MCF 10A (cell line): Measurements from ENCODE around the gene NHLRC1. TPM values are rescaled to one million over a fixed set of nuclear protein-coding genes. Genes with fewer than 3 reads are reported as not detected.
A peak's percentile ranks its signal among the peaks of the same experiment; 100 is the strongest.

Experiments
- BruUV-seq: library from RNA; stranded (reverse); fragments of 400-500 nt; replicated peaks from 2 replicates; lab custom pipeline; 2021; lab: Mats Ljungman, UMichigan
- CTCF ChIA-PET: fragments of 300-600 bp; sonication (Branson Sonifier 250); formaldehyde crosslinking; extraction: SDS; loops from one replicate; lab custom pipeline; 2021; ENCODE audit warnings: antibody characterized with exemption, inconsistent platforms; lab: Yijun Ruan, JAX
- POLR2A ChIA-PET: fragments of 300-600, 350-650 bp; sonication (Branson Sonifier 250); formaldehyde crosslinking; extraction: SDS; loops from one replicate; lab custom pipeline; 2020; ENCODE audit warnings: antibody characterized with exemption, inconsistent platforms; lab: Yijun Ruan, JAX
- DNase-seq: peaks from one replicate; pipeline ENCODE4 v3.0.0-alpha.2; 2018; ENCODE audit not compliant: unreplicated experiment
- H3K27ac Mint-ChIP-seq: one replicate; pipeline ENCODE4 v1.8.0; 2022; ENCODE audit warnings: mild to moderate bottlenecking, low read depth, mixed read lengths; ENCODE audit not compliant: unreplicated experiment
- H3K27me3 Mint-ChIP-seq: one replicate; pipeline ENCODE4 v1.8.0; 2022; ENCODE audit warnings: mixed read lengths; ENCODE audit not compliant: insufficient read depth, unreplicated experiment
- H3K36me3 Mint-ChIP-seq: one replicate; pipeline ENCODE4 v1.8.0; 2022; ENCODE audit warnings: mild to moderate bottlenecking, moderate library complexity, mixed read lengths; ENCODE audit not compliant: insufficient read depth, unreplicated experiment
- H3K4me1 Mint-ChIP-seq: one replicate; pipeline ENCODE4 v1.8.0; 2022; ENCODE audit warnings: mixed read lengths; ENCODE audit not compliant: insufficient read depth, unreplicated experiment
- H3K4me3 Mint-ChIP-seq: one replicate; pipeline ENCODE4 v1.8.0; 2022; ENCODE audit warnings: mild to moderate bottlenecking, moderate library complexity, mixed read lengths; ENCODE audit not compliant: unreplicated experiment
- H3K9me3 Mint-ChIP-seq: one replicate; pipeline ENCODE4 v1.8.0; 2022; ENCODE audit warnings: mixed read lengths; ENCODE audit not compliant: unreplicated experiment
- CTCF ChIP-seq: fragments of 200-600 bp; IDR thresholded peaks from one replicate; pipeline ENCODE4 v1.8.0; 2022; ENCODE audit warnings: antibody characterized with exemption, mild to moderate bottlenecking; ENCODE audit not compliant: unreplicated experiment
- intact Hi-C: fragments of 100-400 bp; cut with micrococcal nuclease; formaldehyde crosslinking; loops from 2 replicates; pipeline ENCODE4 v1.14.1; 2022
- total RNA-seq: library from RNA; stranded (reverse); gene quantifications from 2 replicates; pipeline ENCODE4 v1.2.3, GENCODE V29; 2022

The NHLRC1 gene
- total RNA-seq, 1 experiment from 2014 or later = not detected

GRCh38 chr6:18166312-18167036 is 44.0 kb upstream of the NHLRC1 start:
- no peak overlapping the region for H3K27ac Mint-ChIP-seq
- no peak for TF ChIP-seq CTCF
- peaks cover 5% of the 10 kb centered on the region for H3K4me1 Mint-ChIP-seq
- no peaks in the 10 kb centered on the region for H3K9me3 Mint-ChIP-seq
- H3K4me3 Mint-ChIP-seq = no peak overlapping the region
- intact Hi-C loops = no loop called here
- ChIA-PET POLR2A (interaction anchor here (1.1 to 1.9 kb wide), 2 partner anchors 10 to 20 kb away, joined by 3 to 10 read pairs; no protein-coding TSS in a partner anchor), CTCF (interaction anchor here (0.7 kb wide), 1 partner anchor 37 kb away, joined by 3 read pairs; no protein-coding TSS in a partner anchor)
- peak; percentile 40 for DNase-seq
- H3K27me3 Mint-ChIP-seq = no peaks in the 10 kb centered on the region
- H3K36me3 Mint-ChIP-seq = peaks cover 62% of the 10 kb centered on the region
- BruUV-seq = no TSS peak

GRCh38 chr6:18165751-18166150 is 43.3 kb upstream of the NHLRC1 start:
- Mint-ChIP-seq H3K4me3 (no peak overlapping the region), H3K27ac (no peak overlapping the region), H3K36me3 (peaks cover 57% of the 10 kb centered on the region), H3K4me1 (peaks cover 11% of the 10 kb centered on the region), H3K9me3 (no peaks in the 10 kb centered on the region), H3K27me3 (no peaks in the 10 kb centered on the region)
- TF ChIP-seq CTCF = no peak
- POLR2A ChIA-PET = interaction anchor here (1.1 kb wide), 1 partner anchor 21 kb away, joined by 3 read pairs; no protein-coding TSS in a partner anchor
- CTCF ChIA-PET = interaction anchor here (0.6 to 0.7 kb wide), 2 partner anchors 38 to 1346 kb away, joined by 3 read pairs; no protein-coding TSS in a partner anchor
- no TSS peak for BruUV-seq
- DNase-seq = peak; percentile 33
- intact Hi-C loops = no loop called here

DNA sequence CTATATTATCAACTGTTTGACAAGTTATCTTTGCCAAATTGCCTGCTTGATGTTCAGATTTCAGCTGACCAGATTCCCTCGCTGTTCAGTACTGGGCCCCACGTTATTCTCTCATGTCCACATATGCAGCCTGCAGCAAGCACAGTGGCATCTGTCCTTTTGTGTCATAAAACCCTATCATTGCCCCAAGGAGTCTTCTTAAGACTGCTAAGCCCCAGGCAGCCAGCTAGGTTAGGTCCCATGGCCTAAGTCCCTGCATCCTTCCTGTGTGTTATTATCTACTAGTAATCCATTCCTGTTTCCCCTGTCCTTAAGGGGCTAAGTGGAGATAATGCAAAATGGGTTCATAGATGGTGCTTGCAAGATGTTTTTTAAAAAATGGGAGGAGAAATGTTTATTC is 39.9 kb upstream of the NHLRC1 start:
- intact Hi-C loops = no loop called here
- H3K27ac Mint-ChIP-seq = no peak overlapping the region
- ChIA-PET CTCF (no interaction called here), POLR2A (interaction anchor here (0.5 to 2.7 kb wide), 5 partner anchors 9 to 471 kb away, joined by 3 to 13 read pairs (median 3); no protein-coding TSS in a partner anchor)
- no peaks in the 10 kb centered on the region for H3K9me3 Mint-ChIP-seq
- H3K4me3 Mint-ChIP-seq = no peak overlapping the region
- TF ChIP-seq CTCF = no peak
- peaks cover 11% of the 10 kb centered on the region for H3K4me1 Mint-ChIP-seq
- H3K36me3 Mint-ChIP-seq = peaks cover 34% of the 10 kb centered on the region
- H3K27me3 Mint-ChIP-seq = no peaks in the 10 kb centered on the region
- no peak for DNase-seq
- BruUV-seq = no TSS peak

- Mint-ChIP-seq H3K27me3 (no peaks in the 10 kb centered on the region), H3K27ac (peak overlapping the region; percentile 57), H3K9me3 (no peaks in the 10 kb centered on the region), H3K36me3 (peaks cover 33% of the 10 kb centered on the region), H3K4me1 (peaks cover 11% of the 10 kb centered on the region), H3K4me3 (no peak overlapping the region)
- peak; percentile 21 for DNase-seq
- intact Hi-C loops = no loop called here
- ChIA-PET POLR2A (interaction anchor here (0.6 to 2.7 kb wide), 2 partner anchors 10 to 634 kb away, joined by 3 to 13 read pairs; no protein-coding TSS in a partner anchor), CTCF (no interaction called here)
- TF ChIP-seq CTCF = no peak
- BruUV-seq = no TSS peak
Observed at GRCh38 chr6:18161431-18161830, 39.0 kb upstream of the NHLRC1 start.
